HepG2 (cell line): ENCODE measurements around the gene ABCC3. TPM values are rescaled to one million over a fixed set of nuclear protein-coding genes. Genes with fewer than 3 reads are reported as not detected.

Source experiments
- ATAD3A ChIP-seq: sonication (generic); formaldehyde crosslinking; IDR thresholded peaks from 2 replicates; pipeline ENCODE4 v1.4.0; 2020; ENCODE audit warnings: missing genetic modification reagents
- CREM ChIP-seq, 2 experiments: sonication (generic) in 1 of 2; formaldehyde crosslinking in 1 of 2; IDR thresholded peaks; 2 replicates each; pipeline versions ENCODE4 v1.4.0 to v1.6.1; 2016 to 2020; ENCODE audit warnings: antibody characterized with exemption in 1 of 2, mild to moderate bottlenecking in 1 of 2, missing genetic modification reagents in 1 of 2
- FOSL2 ChIP-seq: sonication (generic); formaldehyde crosslinking; IDR thresholded peaks from 2 replicates; pipeline ENCODE4 v1.4.0; 2020; ENCODE audit warnings: missing genetic modification reagents
- FOXP1 ChIP-seq, 2 experiments: fragments of 450-650 bp in 1 of 2; IDR thresholded peaks; 2 replicates each; pipeline ENCODE4 v1.6.1; 2017 to 2018; ENCODE audit warnings: antibody characterized with exemption in 1 of 2
- HMG20A ChIP-seq: IDR thresholded peaks from 2 replicates; pipeline ENCODE4 v1.6.1; 2016; ENCODE audit warnings: borderline replicate concordance
- HNF4A ChIP-seq: sonication (generic); formaldehyde crosslinking; IDR thresholded peaks from 2 replicates; pipeline ENCODE4 v1.4.0; 2020; ENCODE audit warnings: missing genetic modification reagents
- KMT2A ChIP-seq: sonication (generic); formaldehyde crosslinking; IDR thresholded peaks from 2 replicates; pipeline ENCODE4 v1.4.0; 2020; ENCODE audit warnings: missing genetic modification reagents
- RFX1 ChIP-seq: fragments of 450-650 bp; IDR thresholded peaks from 2 replicates; pipeline ENCODE4 v1.6.1; 2017
- SIX1 ChIP-seq: sonication (generic); formaldehyde crosslinking; IDR thresholded peaks from 2 replicates; pipeline ENCODE4 v1.4.0; 2020; ENCODE audit warnings: missing genetic modification reagents, borderline replicate concordance
- TGIF2 ChIP-seq: IDR thresholded peaks from 2 replicates; pipeline ENCODE4 v1.6.1; 2016; ENCODE audit warnings: control low read depth, missing compliant biosample characterization
- ZBTB1 ChIP-seq: sonication (generic); formaldehyde crosslinking; IDR thresholded peaks from 2 replicates; pipeline ENCODE4 v1.4.0; 2020; ENCODE audit warnings: missing genetic modification reagents, borderline replicate concordance
- ZNF337 ChIP-seq: sonication (generic); formaldehyde crosslinking; IDR thresholded peaks from 2 replicates; pipeline ENCODE4 v1.5.1; 2020; ENCODE audit warnings: missing genetic modification reagents, low read depth, mild to moderate bottlenecking, borderline replicate concordance
- polyA plus RNA-seq, 8 experiments: library from polyadenylated mRNA; depleted of rRNA in 3 of 8; stranded (reverse) in 7 of 8; unstranded in 1 of 8; fragments of >200 nt; fragmentation: Illumina TruSeq in 4 of 8; extraction: Trizol in 4 of 8; gene quantifications; 2 replicates each; pipeline versions ENCODE4 v1.2.1 to v1.2.3, GENCODE V29; 2011 to 2016; ENCODE audit warnings: low read depth in 4 of 8, missing spikeins in 1 of 8, mixed read lengths in 1 of 8; ENCODE audit not compliant: insufficient read depth in 1 of 8
- total RNA-seq, 5 experiments: library from RNA; depleted of rRNA; stranded (reverse); fragments of >200 nt; fragmentation: Illumina TruSeq; extraction: Trizol; gene quantifications; 2 replicates each; pipeline ENCODE4 v1.2.3, GENCODE V29; 2016; ENCODE audit warnings: low read depth in 1 of 5
- TF ChIP-seq, protein P1 (sequence below): sonication (generic); formaldehyde crosslinking; IDR thresholded peaks from 2 replicates; pipeline ENCODE4 v1.4.0; 2020; ENCODE audit warnings: missing genetic modification reagents, borderline replicate concordance
- TF ChIP-seq, protein P2 (sequence below): sonication (generic); formaldehyde crosslinking; IDR thresholded peaks from 2 replicates; pipeline ENCODE4 v1.9.0; 2022; ENCODE audit warnings: low read depth, missing genetic modification reagents
- TF ChIP-seq, protein P3 (sequence below): sonication (generic); formaldehyde crosslinking; IDR thresholded peaks from 2 replicates; pipeline ENCODE4 v1.8.1; 2023; ENCODE audit warnings: missing genetic modification reagents, inconsistent platforms, borderline replicate concordance
- TF ChIP-seq, protein P4 (sequence below): sonication (generic); formaldehyde crosslinking; IDR thresholded peaks from 2 replicates; pipeline ENCODE4 v1.8.1; 2023; ENCODE audit warnings: mild to moderate bottlenecking, missing genetic modification reagents
- TF ChIP-seq, protein P5 (sequence below): sonication (generic); formaldehyde crosslinking; IDR thresholded peaks from 2 replicates; pipeline ENCODE4 v1.5.0; 2020; ENCODE audit warnings: mild to moderate bottlenecking, missing genetic modification reagents

Gene ABCC3
- total and polyA plus RNA-seq, 2 of the 13 experiments (the other 11 are each of a cell fraction or from before 2014, with no cell fraction given), result 25.2 to 50.7 TPM

DNA sequence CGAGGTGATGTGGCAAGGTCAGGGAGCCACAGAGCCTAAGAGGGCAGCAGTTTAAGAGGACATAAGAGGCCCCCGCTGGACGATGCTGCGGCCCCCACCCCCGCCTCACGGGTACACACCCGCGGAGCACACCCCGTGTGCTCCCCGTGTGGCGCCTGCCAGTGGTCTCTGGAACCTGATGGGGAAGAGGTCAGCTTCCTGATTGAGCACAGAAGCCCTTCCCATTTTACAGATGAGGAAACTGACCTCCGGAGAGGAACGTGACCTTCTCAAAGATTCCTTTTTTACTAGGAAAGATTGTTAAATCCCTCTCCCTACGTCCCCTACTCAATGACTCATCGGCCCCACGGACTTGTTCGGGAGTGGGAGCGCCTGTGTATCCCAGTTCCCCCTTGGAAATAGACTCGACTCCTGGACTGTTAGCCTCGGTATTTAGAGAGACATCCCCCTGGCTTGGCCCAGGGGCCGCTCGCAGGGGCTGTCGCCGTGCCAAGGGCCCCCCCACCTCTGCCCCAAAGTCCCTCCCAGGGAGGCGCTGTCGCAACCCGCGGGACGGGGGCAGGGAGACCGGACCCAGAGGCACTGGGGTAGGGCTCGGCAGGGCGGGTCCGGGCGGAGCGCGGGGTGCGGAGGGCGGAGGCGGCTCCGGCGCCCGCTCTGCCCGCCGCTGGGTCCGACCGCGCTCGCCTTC is at the start of gene ABCC3 (continued):
- TF ChIP-seq, protein P1, sequence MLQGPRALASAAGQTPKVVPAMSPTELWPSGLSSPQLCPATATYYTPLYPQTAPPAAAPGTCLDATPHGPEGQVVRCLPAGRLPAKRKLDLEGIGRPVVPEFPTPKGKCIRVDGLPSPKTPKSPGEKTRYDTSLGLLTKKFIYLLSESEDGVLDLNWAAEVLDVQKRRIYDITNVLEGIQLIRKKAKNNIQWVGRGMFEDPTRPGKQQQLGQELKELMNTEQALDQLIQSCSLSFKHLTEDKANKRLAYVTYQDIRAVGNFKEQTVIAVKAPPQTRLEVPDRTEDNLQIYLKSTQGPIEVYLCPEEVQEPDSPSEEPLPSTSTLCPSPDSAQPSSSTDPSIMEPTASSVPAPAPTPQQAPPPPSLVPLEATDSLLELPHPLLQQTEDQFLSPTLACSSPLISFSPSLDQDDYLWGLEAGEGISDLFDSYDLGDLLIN (CRISPR knock-in tag), result no peak
- TF ChIP-seq ATAD3A (no peak), HMG20A (CRISPR knock-in tag) (0 out of 2 replicates have a peak, but pooled peaks have one; percentile 8), ZNF337 (CRISPR knock-in tag) (no peak), FOXP1 (IDR thresholded peaks at IDR 0.05) (no peak), FOXP1 (CRISPR knock-in tag; IDR thresholded peaks at IDR 0.05) (no peak), RFX1 (no peak), SIX1 (CRISPR knock-in tag) (no peak), ZBTB1 (no peak), HNF4A (CRISPR knock-in tag) (peak; percentile 74), TGIF2 (CRISPR knock-in tag) (no peak), CREM (IDR thresholded peaks at IDR 0.05) (no peak), CREM (CRISPR knock-in tag; IDR thresholded peaks at IDR 0.05) (no peak), KMT2A (CRISPR knock-in tag) (no peak), FOSL2 (peak; percentile 78)
- TF ChIP-seq, protein P2, sequence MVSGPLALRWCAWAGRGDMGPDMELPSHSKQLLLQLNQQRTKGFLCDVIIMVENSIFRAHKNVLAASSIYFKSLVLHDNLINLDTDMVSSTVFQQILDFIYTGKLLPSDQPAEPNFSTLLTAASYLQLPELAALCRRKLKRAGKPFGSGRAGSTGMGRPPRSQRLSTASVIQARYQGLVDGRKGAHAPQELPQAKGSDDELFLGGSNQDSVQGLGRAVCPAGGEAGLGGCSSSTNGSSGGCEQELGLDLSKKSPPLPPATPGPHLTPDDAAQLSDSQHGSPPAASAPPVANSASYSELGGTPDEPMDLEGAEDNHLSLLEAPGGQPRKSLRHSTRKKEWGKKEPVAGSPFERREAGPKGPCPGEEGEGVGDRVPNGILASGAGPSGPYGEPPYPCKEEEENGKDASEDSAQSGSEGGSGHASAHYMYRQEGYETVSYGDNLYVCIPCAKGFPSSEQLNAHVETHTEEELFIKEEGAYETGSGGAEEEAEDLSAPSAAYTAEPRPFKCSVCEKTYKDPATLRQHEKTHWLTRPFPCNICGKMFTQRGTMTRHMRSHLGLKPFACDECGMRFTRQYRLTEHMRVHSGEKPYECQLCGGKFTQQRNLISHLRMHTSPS (CRISPR knock-in tag), result peak; percentile 92
- TF ChIP-seq, protein P3, sequence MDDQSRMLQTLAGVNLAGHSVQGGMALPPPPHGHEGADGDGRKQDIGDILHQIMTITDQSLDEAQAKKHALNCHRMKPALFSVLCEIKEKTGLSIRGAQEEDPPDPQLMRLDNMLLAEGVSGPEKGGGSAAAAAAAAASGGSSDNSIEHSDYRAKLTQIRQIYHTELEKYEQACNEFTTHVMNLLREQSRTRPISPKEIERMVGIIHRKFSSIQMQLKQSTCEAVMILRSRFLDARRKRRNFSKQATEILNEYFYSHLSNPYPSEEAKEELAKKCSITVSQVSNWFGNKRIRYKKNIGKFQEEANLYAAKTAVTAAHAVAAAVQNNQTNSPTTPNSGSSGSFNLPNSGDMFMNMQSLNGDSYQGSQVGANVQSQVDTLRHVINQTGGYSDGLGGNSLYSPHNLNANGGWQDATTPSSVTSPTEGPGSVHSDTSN, result no peak
- TF ChIP-seq, protein P4, sequence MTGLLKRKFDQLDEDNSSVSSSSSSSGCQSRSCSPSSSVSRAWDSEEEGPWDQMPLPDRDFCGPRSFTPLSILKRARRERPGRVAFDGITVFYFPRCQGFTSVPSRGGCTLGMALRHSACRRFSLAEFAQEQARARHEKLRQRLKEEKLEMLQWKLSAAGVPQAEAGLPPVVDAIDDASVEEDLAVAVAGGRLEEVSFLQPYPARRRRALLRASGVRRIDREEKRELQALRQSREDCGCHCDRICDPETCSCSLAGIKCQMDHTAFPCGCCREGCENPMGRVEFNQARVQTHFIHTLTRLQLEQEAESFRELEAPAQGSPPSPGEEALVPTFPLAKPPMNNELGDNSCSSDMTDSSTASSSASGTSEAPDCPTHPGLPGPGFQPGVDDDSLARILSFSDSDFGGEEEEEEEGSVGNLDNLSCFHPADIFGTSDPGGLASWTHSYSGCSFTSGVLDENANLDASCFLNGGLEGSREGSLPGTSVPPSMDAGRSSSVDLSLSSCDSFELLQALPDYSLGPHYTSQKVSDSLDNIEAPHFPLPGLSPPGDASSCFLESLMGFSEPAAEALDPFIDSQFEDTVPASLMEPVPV (CRISPR knock-in tag), result peak; percentile 60; the same call in 1 of the 2 replicates
- TF ChIP-seq, protein P5, sequence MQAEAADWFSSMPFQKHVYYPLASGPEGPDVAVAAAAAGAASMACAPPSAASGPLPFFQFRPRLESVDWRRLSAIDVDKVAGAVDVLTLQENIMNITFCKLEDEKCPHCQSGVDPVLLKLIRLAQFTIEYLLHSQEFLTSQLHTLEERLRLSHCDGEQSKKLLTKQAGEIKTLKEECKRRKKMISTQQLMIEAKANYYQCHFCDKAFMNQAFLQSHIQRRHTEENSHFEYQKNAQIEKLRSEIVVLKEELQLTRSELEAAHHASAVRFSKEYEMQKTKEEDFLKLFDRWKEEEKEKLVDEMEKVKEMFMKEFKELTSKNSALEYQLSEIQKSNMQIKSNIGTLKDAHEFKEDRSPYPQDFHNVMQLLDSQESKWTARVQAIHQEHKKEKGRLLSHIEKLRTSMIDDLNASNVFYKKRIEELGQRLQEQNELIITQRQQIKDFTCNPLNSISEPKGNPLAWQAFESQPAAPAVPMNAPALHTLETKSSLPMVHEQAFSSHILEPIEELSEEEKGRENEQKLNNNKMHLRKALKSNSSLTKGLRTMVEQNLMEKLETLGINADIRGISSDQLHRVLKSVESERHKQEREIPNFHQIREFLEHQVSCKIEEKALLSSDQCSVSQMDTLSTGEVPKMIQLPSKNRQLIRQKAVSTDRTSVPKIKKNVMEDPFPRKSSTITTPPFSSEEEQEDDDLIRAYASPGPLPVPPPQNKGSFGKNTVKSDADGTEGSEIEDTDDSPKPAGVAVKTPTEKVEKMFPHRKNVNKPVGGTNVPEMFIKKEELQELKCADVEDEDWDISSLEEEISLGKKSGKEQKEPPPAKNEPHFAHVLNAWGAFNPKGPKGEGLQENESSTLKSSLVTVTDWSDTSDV (CRISPR knock-in tag), result no peak
